HG03045 (cell line): Measurements from ENCODE around the gene CTNNA3.
"Not testable (repeated sequence)": the region's sequence is repeated elsewhere in the genome, so short reads cannot be mapped to it uniquely, and the experiment has no call there.

Experiments used
- ATAC-seq: cut with Tn5 transposase; IDR thresholded peaks from one replicate; pipeline ENCODE4 v1.9.1; 2021; ENCODE audit warnings: mild to moderate bottlenecking, moderate library complexity; ENCODE audit not compliant: unreplicated experiment

The CTNNA3 gene

GRCh38 chr10:67606572-67606971, 89.4 kb downstream of the CTNNA3 start:
- no peak for ATAC-seq

GRCh38 chr10:67603701-67604100, 92.3 kb downstream of the CTNNA3 start:
- no peak for ATAC-seq

- no peak for ATAC-seq
Observed at GRCh38 chr10:67603086-67603485, 92.9 kb downstream of the CTNNA3 start.

- ATAC-seq, result no peak
Observed at GRCh38 chr10:67602268-67602950, 93.6 kb downstream of the CTNNA3 start.

GRCh38 chr10:67599597-67599996, 96.4 kb downstream of the CTNNA3 start:
- no peak for ATAC-seq

- no peak for ATAC-seq
Observed at GRCh38 chr10:67596641-67597040, 99.4 kb downstream of the CTNNA3 start.

GRCh38 chr10:67587771-67588170, 108.2 kb downstream of the CTNNA3 start:
- no peak for ATAC-seq

- no peak for ATAC-seq
Observed at GRCh38 chr10:67575532-67575931, 120.5 kb downstream of the CTNNA3 start.

GRCh38 chr10:67573484-67573883, 122.5 kb downstream of the CTNNA3 start:
- no peak for ATAC-seq

GRCh38 chr10:67571503-67571902, 124.5 kb downstream of the CTNNA3 start:
- ATAC-seq, result no peak

- ATAC-seq, result not testable (repeated sequence)
Observed at GRCh38 chr10:67558311-67558710, 137.7 kb downstream of the CTNNA3 start.

- no peak for ATAC-seq
Observed at GRCh38 chr10:67553254-67553653, 142.7 kb downstream of the CTNNA3 start.

- ATAC-seq, result no peak
Observed at GRCh38 chr10:67550838-67551402, 145.1 kb downstream of the CTNNA3 start.

- no peak for ATAC-seq
Observed at GRCh38 chr10:67550046-67550445, 145.9 kb downstream of the CTNNA3 start.

GRCh38 chr10:67549390-67549789, 146.6 kb downstream of the CTNNA3 start:
- no peak for ATAC-seq

- ATAC-seq, result no peak
Observed at GRCh38 chr10:67541411-67541810, 154.6 kb downstream of the CTNNA3 start.

- no peak for ATAC-seq
Observed at GRCh38 chr10:67539312-67539711, 156.7 kb downstream of the CTNNA3 start.

- no peak for ATAC-seq
Observed at GRCh38 chr10:67537906-67538305, 158.1 kb downstream of the CTNNA3 start.

GRCh38 chr10:67533376-67533775, 162.6 kb downstream of the CTNNA3 start:
- ATAC-seq, result no peak

- ATAC-seq, result not testable (repeated sequence)
Observed at GRCh38 chr10:67530990-67531389, 165.0 kb downstream of the CTNNA3 start.

GRCh38 chr10:67527351-67527750, 168.6 kb downstream of the CTNNA3 start:
- no peak for ATAC-seq

- no peak for ATAC-seq
Observed at GRCh38 chr10:67521546-67521945, 174.4 kb downstream of the CTNNA3 start.
